Measurements from ENCODE around the gene SFTA2. TPM values are rescaled to one million over a fixed set of nuclear protein-coding genes. Genes with fewer than 3 reads are reported as not detected.

Gene SFTA2
- total RNA-seq, 3 donors from 2014 or later (not counting 1 experiment from before 2014, with no cell fraction given) = not detected

- 68% methylated on average over 17 of the region's 17 CpGs for WGBS (ENCODE audit: insufficient coverage)
- H3K4me1 Mint-ChIP-seq = peaks cover 16 to 33% of the 10 kb centered on the region in 2 donors
- H3K9me3 ChIP-seq (ENCODE audit: control insufficient read depth, insufficient read depth, low read length) = no peaks in the 10 kb centered on the region
- intact Hi-C loops (cut with micrococcal nuclease) = loop anchor here (10.0 kb wide), 1 partner anchor 170 kb away; no protein-coding TSS in a partner anchor
- peak overlapping the region; percentile 73 to 85 for H3K27ac Mint-ChIP-seq
- H3K4me1 ChIP-seq (ENCODE audit: control insufficient read depth, insufficient read depth, low read length) = peaks cover 14% of the 10 kb centered on the region
- ATAC-seq (no peak), DNase-seq (peak in 1 of 2 donors; percentile 14)
- peak overlapping the region; percentile 93 for H3K4me3 Mint-ChIP-seq
- no peaks in the 10 kb centered on the region for H3K9me3 Mint-ChIP-seq
- peaks cover 6% of the 10 kb centered on the region for H3K36me3 Mint-ChIP-seq
- H3K27ac ChIP-seq (ENCODE audit: low read length) = no peak overlapping the region
- H3K27me3 ChIP-seq (ENCODE audit: control insufficient read depth, insufficient read depth, low read length) = no peaks in the 10 kb centered on the region
- TF ChIP-seq CTCF (IDR thresholded peaks at IDR 0.05) = no peak
- no peaks in the 10 kb centered on the region for H3K27me3 Mint-ChIP-seq (ENCODE audit: low read depth in 2 of 2)
- peak overlapping the region; percentile 65 for H3K4me3 ChIP-seq (ENCODE audit: low read length)
- H3K36me3 ChIP-seq (ENCODE audit: control insufficient read depth, insufficient read depth, low read length) = peaks cover 30% of the 10 kb centered on the region
Measured at GRCh38 chr6:30914854-30915590, 16.9 kb downstream of the SFTA2 start.

GRCh38 chr6:30914076-30914853 lies 17.7 kb downstream of the SFTA2 start, which contains the start of gene VARS2:
Gene VARS2 (plus strand): TSS chr6:30914238. CDS start chr6:30914837, 599 bp downstream.
- 1% methylated on average over 52 of the region's 52 CpGs for WGBS (ENCODE audit: insufficient coverage)
- Mint-ChIP-seq H3K36me3 (peaks cover 6% of the 10 kb centered on the region), H3K9me3 (no peaks in the 10 kb centered on the region), H3K27me3 (ENCODE audit: low read depth in 2 of 2) (no peaks in the 10 kb centered on the region), H3K27ac (peak within 1 kb of the TSS; percentile 73 to 85), H3K4me1 (peaks cover 16 to 33% of the 10 kb centered on the region in 2 donors), H3K4me3 (peak within 1 kb of the TSS; percentile 93)
- peaks cover 14% of the 10 kb centered on the region for H3K4me1 ChIP-seq (ENCODE audit: control insufficient read depth, insufficient read depth, low read length)
- no peaks in the 10 kb centered on the region for H3K27me3 ChIP-seq (ENCODE audit: control insufficient read depth, insufficient read depth, low read length)
- peak within 1 kb of the TSS; percentile 65 for H3K4me3 ChIP-seq (ENCODE audit: low read length)
- ATAC-seq (peak; percentile 94 to 96 (median 96)), DNase-seq (peak; percentile 82 to 93)
- peak within 1 kb of the TSS; percentile 11 for H3K27ac ChIP-seq (ENCODE audit: low read length)
- TF ChIP-seq CTCF (IDR thresholded peaks at IDR 0.05) = no peak
- peaks cover 22% of the 10 kb centered on the region for H3K36me3 ChIP-seq (ENCODE audit: control insufficient read depth, insufficient read depth, low read length)
- intact Hi-C loops (cut with micrococcal nuclease) = loop anchor here (10.0 kb wide), 1 partner anchor 171 kb away; no protein-coding TSS in a partner anchor
- no peaks in the 10 kb centered on the region for H3K9me3 ChIP-seq (ENCODE audit: control insufficient read depth, insufficient read depth, low read length)

- H3K4me3 ChIP-seq (ENCODE audit: low read length) = peak overlapping the region; percentile 65
- WGBS (ENCODE audit: insufficient coverage) = 20% methylated on average over 31 of the region's 31 CpGs
- peaks cover 22% of the 10 kb centered on the region for H3K36me3 ChIP-seq (ENCODE audit: control insufficient read depth, insufficient read depth, low read length)
- H3K27me3 Mint-ChIP-seq (ENCODE audit: low read depth in 2 of 2) = no peaks in the 10 kb centered on the region
- peaks cover 18% of the 10 kb centered on the region for H3K4me1 ChIP-seq (ENCODE audit: control insufficient read depth, insufficient read depth, low read length)
- ATAC-seq (no peak), DNase-seq (no peak)
- H3K4me1 Mint-ChIP-seq = peaks cover 21 to 38% of the 10 kb centered on the region in 2 donors
- H3K27ac ChIP-seq (ENCODE audit: low read length) = no peak overlapping the region
- H3K36me3 Mint-ChIP-seq = peaks cover 6% of the 10 kb centered on the region
- no peaks in the 10 kb centered on the region for H3K27me3 ChIP-seq (ENCODE audit: control insufficient read depth, insufficient read depth, low read length)
- TF ChIP-seq CTCF (IDR thresholded peaks at IDR 0.05) = no peak
- intact Hi-C loops (cut with micrococcal nuclease) = loop anchor here (10.0 kb wide), 1 partner anchor 171 kb away; no protein-coding TSS in a partner anchor
- H3K9me3 ChIP-seq (ENCODE audit: control insufficient read depth, insufficient read depth, low read length) = no peaks in the 10 kb centered on the region
- peak overlapping the region; percentile 93 for H3K4me3 Mint-ChIP-seq
- H3K27ac Mint-ChIP-seq = peak overlapping the region; percentile 41 to 85
- no peaks in the 10 kb centered on the region for H3K9me3 Mint-ChIP-seq
Measured at GRCh38 chr6:30913721-30914075, 18.3 kb downstream of the SFTA2 start.
